Psoas muscle (tissue), 8 donors: ENCODE measurements around the gene ERMARD. TPM values are rescaled to one million over a fixed set of nuclear protein-coding genes. Genes with fewer than 3 reads are reported as not detected.

ENCODE experiments used
- ATAC-seq, 4 donors: fragments of 200-7000 bp; cut with Tn5 transposase; one replicate each; pipeline ENCODE4 v1.9.1; 2020; ENCODE audit warnings: moderate library complexity in 3 of 4, mild to moderate bottlenecking in 2 of 4
- DNase-seq, 2 donors: peaks; one replicate each; pipeline ENCODE4 v3.0.0-alpha.2; 2020
- H3K27ac ChIP-seq: fragments of 200-600 bp; one replicate; pipeline ENCODE4 v1.8.0; 2022
- H3K27me3 ChIP-seq, 3 donors: fragments of 200-600 bp in 1 of 3; one replicate each; pipeline versions ENCODE4 v1.6.1 to v1.8.0; 2013 to 2022; ENCODE audit warnings: low read length in 2 of 3, mild to moderate bottlenecking in 2 of 3, moderate library complexity in 1 of 3; ENCODE audit not compliant: insufficient read depth in 3 of 3
- H3K36me3 ChIP-seq, 2 donors: fragments of 200-600 bp in 1 of 2; one replicate each; pipeline versions ENCODE4 v1.6.1 to v1.8.0; 2013 to 2022; ENCODE audit warnings: low read depth in 1 of 2, mild to moderate bottlenecking in 1 of 2, moderate library complexity in 1 of 2; ENCODE audit not compliant: insufficient read depth in 1 of 2
- H3K4me1 ChIP-seq: fragments of 200-600 bp; one replicate; pipeline ENCODE4 v1.8.0; 2022
- H3K4me3 ChIP-seq: fragments of 200-600 bp; one replicate; pipeline ENCODE4 v1.8.0; 2022; ENCODE audit warnings: mild to moderate bottlenecking
- H3K9me3 ChIP-seq: fragments of 200-600 bp; one replicate; pipeline ENCODE4 v1.8.0; 2022
- WGBS, 3 donors: extraction: QIAGEN DNeasy Blood & Tissue Kit; methylation state at CpG; one replicate each; pipeline versions ENCODE4 v1.1.6 to v1.1.7; 2013; 5-methylcytosine and 5-hydroxymethylcytosine counted together
- intact Hi-C, 2 donors: fragments of 100-400 bp; cut with DNase I; formaldehyde crosslinking; loops; one replicate each; pipeline versions ENCODE4 v1.11.0 to v1.14.2; 2022
- polyA plus RNA-seq, 3 donors: library from polyadenylated mRNA; stranded (reverse); fragments of 200-250 nt; gene quantifications; one replicate each; pipeline ENCODE4 v1.2.3, GENCODE V29; 2013
- total RNA-seq, 4 donors: library from RNA; stranded (reverse); fragmentation: NEBNext Ultra II Directional in 2 of 4; extraction: Animal tissue kit (Norgen Biotek cat#: 25700) in 2 of 4; gene quantifications; one replicate each; pipeline versions ENCODE4 v1.2.1 to v1.2.4, GENCODE V29; 2021 to 2023
- TF ChIP-seq, protein P1 (sequence below): fragments of 200-600 bp; IDR thresholded peaks from one replicate; pipeline ENCODE4 v1.8.0; 2022; ENCODE audit warnings: antibody characterized with exemption
- donor health status: healthy with polysubstance abuse.
- donor health status: DM: no; HTN: no; CAD: no; lungs with moderate emphysema.
- donor health status: Bipolar disorder and iron deficiency.
- donor health status: healthy.
- donor health status: DM: yes; HTN: yes; CAD: no.
- donor health status: DM: no; HTN: no; CAD: no.
- donor health status: DM: no; HTN: no; CAD: no.
- donor health status: DM: yes; HTN: yes; CAD: no.

ERMARD gene
- total and polyA plus RNA-seq, 7 donors: 7.9 to 13.3 (median 11.4) TPM

DNA sequence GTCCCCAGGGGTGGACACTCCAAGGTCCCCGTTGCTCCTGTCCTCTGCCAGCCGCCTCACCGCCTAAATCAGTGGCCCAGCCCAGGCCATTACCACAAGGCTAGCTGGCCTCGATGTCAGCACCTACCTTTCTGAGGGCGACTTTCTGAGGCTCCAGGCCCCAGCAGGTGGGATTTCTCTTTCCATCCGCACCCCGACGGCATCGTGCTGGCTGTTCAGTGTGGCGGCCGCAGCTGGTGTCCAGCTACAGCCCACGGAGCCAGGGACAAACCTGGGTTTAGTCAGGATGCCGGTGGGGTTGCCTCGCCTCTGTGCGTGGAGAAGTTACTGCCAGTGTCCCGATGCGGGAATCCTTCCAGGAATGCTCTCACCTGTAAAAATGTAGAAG, 60.8 kb downstream of the ERMARD start:
- intact Hi-C loops: no loop called here
- no peak overlapping the region for H3K27ac ChIP-seq
- TF ChIP-seq, protein P1, sequence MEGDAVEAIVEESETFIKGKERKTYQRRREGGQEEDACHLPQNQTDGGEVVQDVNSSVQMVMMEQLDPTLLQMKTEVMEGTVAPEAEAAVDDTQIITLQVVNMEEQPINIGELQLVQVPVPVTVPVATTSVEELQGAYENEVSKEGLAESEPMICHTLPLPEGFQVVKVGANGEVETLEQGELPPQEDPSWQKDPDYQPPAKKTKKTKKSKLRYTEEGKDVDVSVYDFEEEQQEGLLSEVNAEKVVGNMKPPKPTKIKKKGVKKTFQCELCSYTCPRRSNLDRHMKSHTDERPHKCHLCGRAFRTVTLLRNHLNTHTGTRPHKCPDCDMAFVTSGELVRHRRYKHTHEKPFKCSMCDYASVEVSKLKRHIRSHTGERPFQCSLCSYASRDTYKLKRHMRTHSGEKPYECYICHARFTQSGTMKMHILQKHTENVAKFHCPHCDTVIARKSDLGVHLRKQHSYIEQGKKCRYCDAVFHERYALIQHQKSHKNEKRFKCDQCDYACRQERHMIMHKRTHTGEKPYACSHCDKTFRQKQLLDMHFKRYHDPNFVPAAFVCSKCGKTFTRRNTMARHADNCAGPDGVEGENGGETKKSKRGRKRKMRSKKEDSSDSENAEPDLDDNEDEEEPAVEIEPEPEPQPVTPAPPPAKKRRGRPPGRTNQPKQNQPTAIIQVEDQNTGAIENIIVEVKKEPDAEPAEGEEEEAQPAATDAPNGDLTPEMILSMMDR: no peak
- DNase-seq (no peak), ATAC-seq (no peak)
- 86 to 90% (median 86%) methylated on average over 17 of the region's 17 CpGs for WGBS, 3 donors
- no peaks in the 10 kb centered on the region for H3K27me3 ChIP-seq
- H3K36me3 ChIP-seq: no peaks in the 10 kb centered on the region
- H3K4me3 ChIP-seq: no peak overlapping the region
- H3K4me1 ChIP-seq: no peaks in the 10 kb centered on the region
- peaks cover 7% of the 10 kb centered on the region for H3K9me3 ChIP-seq

DNA sequence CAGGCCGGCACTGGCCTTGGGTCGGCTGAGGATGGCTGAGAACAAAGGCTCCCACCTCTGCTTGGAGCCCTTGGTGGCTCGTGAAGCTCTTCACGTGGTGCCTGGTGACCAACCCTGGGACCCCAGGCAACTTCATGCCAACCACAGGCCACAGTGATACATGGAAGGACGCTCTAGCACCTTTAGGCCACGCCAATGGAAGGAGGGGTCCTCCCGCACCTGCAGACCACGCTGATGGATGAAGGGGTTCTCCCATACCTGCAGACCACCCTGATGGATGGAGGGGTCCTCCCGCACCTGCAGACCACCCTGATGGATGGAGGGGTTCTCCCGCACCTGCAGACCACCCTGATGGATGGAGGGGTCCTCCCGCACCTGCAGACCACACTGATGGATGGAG, 62.5 kb downstream of the ERMARD start:
- TF ChIP-seq, protein P1: no peak
- no peaks in the 10 kb centered on the region for H3K4me1 ChIP-seq
- intact Hi-C loops: no loop called here
- no peaks in the 10 kb centered on the region for H3K27me3 ChIP-seq
- H3K36me3 ChIP-seq: no peaks in the 10 kb centered on the region
- H3K27ac ChIP-seq: no peak overlapping the region
- no peak for ATAC-seq
- 90 to 94% (median 92%) methylated on average over 11 of the region's 11 CpGs for WGBS, 3 donors
- H3K9me3 ChIP-seq: peaks cover 7% of the 10 kb centered on the region
- DNase-seq: no peak
- no peak overlapping the region for H3K4me3 ChIP-seq

DNA sequence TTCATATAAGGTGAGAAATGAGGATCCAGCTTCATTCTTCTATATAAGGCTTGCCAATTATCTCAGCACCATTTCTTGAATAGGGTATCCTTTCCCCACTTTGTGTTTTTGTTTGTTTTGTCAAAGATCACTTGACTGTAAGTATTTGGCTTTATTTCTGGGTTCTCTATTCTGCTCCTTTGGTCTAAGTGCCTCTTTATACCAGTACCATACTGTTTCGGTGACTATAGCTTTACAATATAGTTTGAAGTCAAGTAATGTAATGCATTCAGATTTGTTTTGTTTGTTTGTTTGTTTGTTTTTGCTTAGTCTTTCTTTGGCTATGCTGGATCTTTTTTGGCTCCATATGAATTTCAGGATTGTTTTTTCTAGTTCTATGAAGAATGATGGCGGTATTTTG, 64.6 kb downstream of the ERMARD start:
- Histone ChIP-seq H3K4me3 (no peak overlapping the region), H3K27me3 (no peaks in the 10 kb centered on the region), H3K36me3 (no peaks in the 10 kb centered on the region), H3K9me3 (peaks cover 7% of the 10 kb centered on the region), H3K4me1 (no peaks in the 10 kb centered on the region), H3K27ac (no peak overlapping the region)
- WGBS, 3 donors: 89 to 90% (median 90%) methylated on average over 2 of the region's 2 CpGs
- intact Hi-C loops: no loop called here
- TF ChIP-seq, protein P1: no peak
- ATAC-seq (no peak), DNase-seq (no peak)

DNA sequence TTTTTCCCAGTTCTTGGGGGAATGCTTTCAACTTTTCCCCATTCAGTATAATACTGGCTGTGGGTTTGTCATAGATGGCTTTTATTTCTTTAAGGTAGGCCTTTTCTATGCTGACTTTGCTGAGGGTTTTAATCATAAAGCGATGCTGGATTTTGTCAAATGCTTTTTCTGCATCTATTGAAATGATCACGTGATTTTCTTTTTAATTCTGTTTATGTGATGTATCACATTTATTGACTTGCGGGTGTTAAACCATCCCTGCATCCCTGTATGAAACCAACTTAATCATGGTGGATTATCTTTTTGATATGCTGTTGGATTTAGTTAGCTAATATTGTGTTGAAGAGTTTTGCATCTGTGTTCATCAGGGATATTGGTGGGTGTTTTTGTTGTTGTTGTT, 65.6 kb downstream of the ERMARD start:
- WGBS, 3 donors: 74 to 80% (median 76%) methylated on average over 3 of the region's 3 CpGs
- H3K4me1 ChIP-seq: no peaks in the 10 kb centered on the region
- H3K36me3 ChIP-seq: no peaks in the 10 kb centered on the region
- TF ChIP-seq, protein P1: no peak
- ATAC-seq: no peak
- no peak overlapping the region for H3K27ac ChIP-seq
- peaks cover 7% of the 10 kb centered on the region for H3K9me3 ChIP-seq
- no peak overlapping the region for H3K4me3 ChIP-seq
- intact Hi-C loops: no loop called here
- DNase-seq: no peak
- H3K27me3 ChIP-seq: no peaks in the 10 kb centered on the region

DNA sequence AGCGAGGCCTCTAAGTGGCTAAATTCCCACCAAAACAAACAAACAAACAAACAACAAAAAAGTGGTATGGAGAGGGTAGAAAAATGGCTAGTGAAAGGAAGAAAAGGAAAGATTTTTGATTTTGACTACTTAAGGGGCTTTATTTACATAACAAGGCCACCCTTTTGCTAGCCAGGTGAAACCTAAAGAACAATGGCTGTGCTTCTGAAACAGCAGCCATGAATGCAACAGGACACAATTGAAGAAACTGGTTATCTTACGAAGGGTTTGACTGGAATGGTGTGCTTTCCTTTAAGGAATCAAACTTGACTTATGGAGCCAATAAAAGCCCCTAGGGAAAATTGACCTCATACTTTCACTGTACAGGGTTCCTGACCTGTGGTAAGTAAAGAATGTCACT, 68.9 kb downstream of the ERMARD start:
- TF ChIP-seq, protein P1: no peak
- DNase-seq (no peak), ATAC-seq (no peak)
- intact Hi-C loops: no loop called here
- Histone ChIP-seq H3K4me1 (no peaks in the 10 kb centered on the region), H3K9me3 (peaks cover 7% of the 10 kb centered on the region), H3K27ac (no peak overlapping the region), H3K36me3 (no peaks in the 10 kb centered on the region), H3K4me3 (no peak overlapping the region), H3K27me3 (peaks cover 0 to 11% (median 4%) of the 10 kb centered on the region in 3 donors)
- 64 to 75% (median 73%) methylated on average over 2 of the region's 2 CpGs for WGBS, 3 donors
